ENCODE results near the gene SREBF2. TPM values are rescaled to one million over a fixed set of nuclear protein-coding genes. Genes with fewer than 3 reads are reported as not detected.

SREBF2 gene
- total and polyA plus RNA-seq, 10 of the 15 experiments (the other 5 are each of a cell fraction or from before 2014, with no cell fraction given) = 2.4 to 177 (median 78.8) TPM

DNA sequence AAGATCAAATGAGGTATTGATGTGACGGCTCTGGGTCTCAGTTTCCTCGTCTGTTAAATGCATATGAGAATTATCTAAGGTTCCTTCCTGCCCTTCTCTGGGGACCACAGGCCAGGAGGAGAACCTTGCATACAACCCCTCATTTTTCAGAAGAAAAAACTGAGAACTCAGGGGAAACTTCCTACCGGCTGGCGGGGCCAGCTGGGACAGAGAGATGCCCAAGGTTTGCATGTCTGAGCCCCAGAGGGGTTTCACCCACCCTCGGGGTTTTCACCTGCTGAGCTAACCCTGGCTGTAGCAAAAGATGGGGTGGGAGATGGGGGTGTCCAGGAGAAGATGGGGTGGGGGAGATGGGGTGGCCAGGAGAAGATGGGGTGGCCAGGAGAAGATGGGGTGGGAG lies 89.4 kb downstream of the SREBF2 start:
- H3K79me2 ChIP-seq (ENCODE audit: control insufficient read depth, insufficient read depth, low read length) = peaks cover 44% of the 10 kb centered on the region
- BruUV-seq (replicated peaks) = no TSS peak
- no peak overlapping the region for H2AFZ ChIP-seq (ENCODE audit: control insufficient read depth, low read depth, low read length)
- no peak for ATAC-seq
- ChIA-PET POLR2A (interaction anchor here (0.5 to 15.3 kb wide), 9 partner anchors 13 to 538 kb away, joined by 3 to 599 read pairs (median 6); partner anchors contain the start of genes CENPM and SREBF2), SMC1A (ENCODE audit: uncharacterized antibody, unreplicated experiment) (interaction anchor here (1.1 to 15.4 kb wide), 5 partner anchors 17 to 90 kb away, joined by 3 to 321 read pairs (median 30); partner anchors contain the start of genes SMIM45 and SREBF2), RAD21 (ENCODE audit: unreplicated experiment) (interaction anchor here (1.0 to 11.6 kb wide), 5 partner anchors 13 to 65 kb away, joined by 3 to 408 read pairs (median 9); no protein-coding TSS in a partner anchor), CTCF (interaction anchor here (0.9 to 11.0 kb wide), 5 partner anchors 10 to 225 kb away, joined by 3 to 234 read pairs (median 5); no protein-coding TSS in a partner anchor)
- intact Hi-C loops (cut with micrococcal nuclease; ENCODE audit: unreplicated experiment) (loop anchor here (5.0 kb wide), 1 partner anchor 90 kb away; the partner anchor contains the start of gene SREBF2), in situ Hi-C loops (cut with MboI) (no loop called here)
- H3K4me1 ChIP-seq (ENCODE audit: control insufficient read depth, insufficient read depth, low read length) = peaks cover 62% of the 10 kb centered on the region
- TF ChIP-seq BRCA1 (IDR thresholded peaks at IDR 0.05; ENCODE audit: low read depth, low read length) (no peak), E2F8 (IDR thresholded peaks at IDR 0.05; ENCODE audit: low read depth, partially characterized antibody) (peak; percentile 43), NR2C1 (IDR thresholded peaks at IDR 0.05) (no peak), TCF12 (IDR thresholded peaks at IDR 0.05; ENCODE audit: low read depth, low read length) (0 out of 2 replicates have a peak, but pooled peaks have one; percentile 30), SUPT20H (IDR thresholded peaks at IDR 0.05; ENCODE audit: borderline replicate concordance, control insufficient read depth, low read depth, low read length) (no peak), CEBPB (IDR thresholded peaks at IDR 0.05; ENCODE audit: borderline replicate concordance in 1 of 2, low read depth in 2 of 2, low read length in 2 of 2) (no peak)
- TF ChIP-seq, protein P1, sequence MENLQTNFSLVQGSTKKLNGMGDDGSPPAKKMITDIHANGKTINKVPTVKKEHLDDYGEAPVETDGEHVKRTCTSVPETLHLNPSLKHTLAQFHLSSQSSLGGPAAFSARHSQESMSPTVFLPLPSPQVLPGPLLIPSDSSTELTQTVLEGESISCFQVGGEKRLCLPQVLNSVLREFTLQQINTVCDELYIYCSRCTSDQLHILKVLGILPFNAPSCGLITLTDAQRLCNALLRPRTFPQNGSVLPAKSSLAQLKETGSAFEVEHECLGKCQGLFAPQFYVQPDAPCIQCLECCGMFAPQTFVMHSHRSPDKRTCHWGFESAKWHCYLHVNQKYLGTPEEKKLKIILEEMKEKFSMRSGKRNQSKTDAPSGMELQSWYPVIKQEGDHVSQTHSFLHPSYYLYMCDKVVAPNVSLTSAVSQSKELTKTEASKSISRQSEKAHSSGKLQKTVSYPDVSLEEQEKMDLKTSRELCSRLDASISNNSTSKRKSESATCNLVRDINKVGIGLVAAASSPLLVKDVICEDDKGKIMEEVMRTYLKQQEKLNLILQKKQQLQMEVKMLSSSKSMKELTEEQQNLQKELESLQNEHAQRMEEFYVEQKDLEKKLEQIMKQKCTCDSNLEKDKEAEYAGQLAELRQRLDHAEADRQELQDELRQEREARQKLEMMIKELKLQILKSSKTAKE (IDR thresholded peaks at IDR 0.05; ENCODE audit: low read depth, poor library complexity, severe bottlenecking) = peak; percentile 38
- peak overlapping the region; percentile 58 for H3K4me3 ChIP-seq
- H3K9ac ChIP-seq (ENCODE audit: control insufficient read depth, insufficient read depth, low read length) = peak overlapping the region; percentile 42
- H3K9me3 ChIP-seq (replicated peaks; ENCODE audit: control insufficient read depth, insufficient read depth, low read length) = no peaks in the 10 kb centered on the region
- H3K27me3 ChIP-seq (replicated peaks in 1 of 2; ENCODE audit: control insufficient read depth in 2 of 2, insufficient read depth in 2 of 2, low read length in 1 of 2) = no peaks in the 10 kb centered on the region
- H3K4me2 ChIP-seq (ENCODE audit: control insufficient read depth, insufficient read depth) = peak overlapping the region; percentile 83
- no peaks in the 10 kb centered on the region for H4K20me1 ChIP-seq (ENCODE audit: control insufficient read depth, insufficient read depth)
- no peak for FAIRE-seq
- 0 out of 4 replicates have a peak, but pooled peaks cover 0 to 9% of the 10 kb centered on the region in 2 experiments for H3K36me3 ChIP-seq (ENCODE audit: control insufficient read depth in 2 of 2, insufficient read depth in 2 of 2, low read length in 1 of 2)
- H3K27ac ChIP-seq (ENCODE audit: control insufficient read depth, insufficient read depth) = peak overlapping the region; percentile 86
- whole genome bisulfite sequencing (ENCODE audit: insufficient coverage, insufficient replicate concordance, low lambda C conversion rate, missing lambda C conversion rate) = 2% methylated on average over 5 of the region's 5 CpGs
- DNase-seq (ENCODE audit: low read depth, low spot score) = no peak
